Tibial artery (tissue), 4 donors: ENCODE results near the gene NRAP.

Experiments
- DNase-seq, 2 donors: peaks; one replicate each; pipeline ENCODE4 v3.0.0-alpha.2; 2019
- H3K27ac ChIP-seq, 2 donors: fragments of 200-600 bp; sonication (generic) in 1 of 2; 1 replicate in 1 of 2; 2 replicates in 1 of 2; pipeline ENCODE4 v1.5.1; 2018 to 2019; ENCODE audit warnings: mild to moderate bottlenecking in 1 of 2
- H3K27me3 ChIP-seq, 2 donors: fragments of 200-600 bp; sonication (generic) in 1 of 2; one replicate each; pipeline versions ENCODE4 v1.5.1 to v1.6.0; 2016 to 2019
- H3K36me3 ChIP-seq, 3 donors: fragments of 200-600 bp; sonication (generic) in 2 of 3; one replicate each; pipeline ENCODE4 v1.5.1; 2016 to 2019; ENCODE audit warnings: mild to moderate bottlenecking in 2 of 3
- H3K4me1 ChIP-seq, 4 donors: fragments of 200-600 bp; sonication (generic) in 2 of 4; 1 replicate in 3 of 4; 2 replicates in 1 of 4; pipeline ENCODE4 v1.5.1; 2016 to 2019
- H3K4me3 ChIP-seq, 2 donors: fragments of 200-600 bp; sonication (generic) in 1 of 2; 1 replicate in 1 of 2; 2 replicates in 1 of 2; pipeline ENCODE4 v1.5.1; 2018 to 2019; ENCODE audit warnings: mild to moderate bottlenecking in 2 of 2
- H3K9me3 ChIP-seq, 3 donors: fragments of 200-600 bp; sonication (generic) in 1 of 3; one replicate each; pipeline ENCODE4 v1.5.1; 2016 to 2019
- intact Hi-C: fragments of 100-400 bp; cut with DNase I; formaldehyde crosslinking; loops from one replicate; pipeline ENCODE4 v1.15.0; 2023; ENCODE audit warnings: low total_unique reads
- TF ChIP-seq, protein P1 (sequence below), 2 experiments: fragments of 200-600 bp in 1 of 2; fragments of 450-650 bp in 1 of 2; IDR thresholded peaks; one replicate each; pipeline ENCODE4 v1.5.1; 2017 to 2019; ENCODE audit warnings: antibody characterized with exemption in 2 of 2, mild to moderate bottlenecking in 1 of 2, moderate library complexity in 1 of 2

The NRAP gene

DNA sequence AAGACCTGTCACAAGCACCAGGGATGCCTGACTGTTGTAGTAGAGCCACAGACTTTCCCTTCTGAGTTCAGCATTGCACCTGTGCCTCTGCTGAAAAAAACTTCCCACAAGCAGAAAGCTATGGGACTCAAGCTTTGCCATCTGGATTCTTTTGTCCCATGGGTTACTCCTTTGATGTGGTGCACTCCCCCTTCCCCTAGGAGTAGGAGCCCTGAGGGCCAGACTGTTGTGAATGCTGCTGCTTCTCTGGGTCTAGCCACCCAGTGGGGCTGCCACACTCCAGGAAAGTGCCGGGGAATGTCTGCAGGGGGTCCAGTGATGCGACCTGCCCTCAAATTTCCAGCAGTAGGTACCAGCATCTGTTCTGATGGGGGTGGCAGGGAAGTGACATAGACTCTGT lies 27.5 kb upstream of the NRAP start:
- peaks cover 0 to 42% (median 21%) of the 10 kb centered on the region in 3 donors for H3K9me3 ChIP-seq
- TF ChIP-seq, protein P1, sequence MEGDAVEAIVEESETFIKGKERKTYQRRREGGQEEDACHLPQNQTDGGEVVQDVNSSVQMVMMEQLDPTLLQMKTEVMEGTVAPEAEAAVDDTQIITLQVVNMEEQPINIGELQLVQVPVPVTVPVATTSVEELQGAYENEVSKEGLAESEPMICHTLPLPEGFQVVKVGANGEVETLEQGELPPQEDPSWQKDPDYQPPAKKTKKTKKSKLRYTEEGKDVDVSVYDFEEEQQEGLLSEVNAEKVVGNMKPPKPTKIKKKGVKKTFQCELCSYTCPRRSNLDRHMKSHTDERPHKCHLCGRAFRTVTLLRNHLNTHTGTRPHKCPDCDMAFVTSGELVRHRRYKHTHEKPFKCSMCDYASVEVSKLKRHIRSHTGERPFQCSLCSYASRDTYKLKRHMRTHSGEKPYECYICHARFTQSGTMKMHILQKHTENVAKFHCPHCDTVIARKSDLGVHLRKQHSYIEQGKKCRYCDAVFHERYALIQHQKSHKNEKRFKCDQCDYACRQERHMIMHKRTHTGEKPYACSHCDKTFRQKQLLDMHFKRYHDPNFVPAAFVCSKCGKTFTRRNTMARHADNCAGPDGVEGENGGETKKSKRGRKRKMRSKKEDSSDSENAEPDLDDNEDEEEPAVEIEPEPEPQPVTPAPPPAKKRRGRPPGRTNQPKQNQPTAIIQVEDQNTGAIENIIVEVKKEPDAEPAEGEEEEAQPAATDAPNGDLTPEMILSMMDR (IDR thresholded peaks at IDR 0.05), result no peak
- intact Hi-C loops, result no loop called here
- H3K27me3 ChIP-seq, result no peaks in the 10 kb centered on the region
- H3K4me3 ChIP-seq, result no peak overlapping the region
- peaks cover 23 to 37% (median 31%) of the 10 kb centered on the region in 3 donors for H3K36me3 ChIP-seq
- DNase-seq, result no peak
- no peak overlapping the region for H3K27ac ChIP-seq
- no peaks in the 10 kb centered on the region for H3K4me1 ChIP-seq

DNA sequence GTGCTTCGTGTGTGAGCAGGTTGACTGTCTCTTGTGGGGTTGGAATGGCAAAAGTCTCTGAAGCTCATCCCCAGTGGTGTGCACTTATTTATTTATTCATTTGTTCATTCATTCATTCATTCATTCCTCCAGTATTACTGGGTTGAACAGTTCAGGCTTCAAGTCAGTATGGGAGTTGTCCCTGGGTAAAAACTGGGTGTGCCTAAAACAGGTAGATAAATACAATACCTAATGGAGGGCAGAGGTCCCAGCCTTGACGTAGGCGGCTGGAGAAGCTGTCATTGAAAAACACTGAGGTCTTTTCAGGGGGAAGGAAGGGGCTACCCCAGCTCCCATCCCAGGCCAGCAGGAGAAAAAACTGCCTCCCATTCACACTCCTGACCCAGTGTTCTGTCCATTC lies 26.9 kb upstream of the NRAP start:
- TF ChIP-seq, protein P1 (IDR thresholded peaks at IDR 0.05), result no peak
- intact Hi-C loops, result no loop called here
- no peak overlapping the region for H3K27ac ChIP-seq
- H3K27me3 ChIP-seq, result no peaks in the 10 kb centered on the region
- H3K36me3 ChIP-seq, result peaks cover 23 to 37% (median 32%) of the 10 kb centered on the region in 3 donors
- H3K4me3 ChIP-seq, result no peak overlapping the region
- peaks cover 0 to 47% (median 21%) of the 10 kb centered on the region in 3 donors for H3K9me3 ChIP-seq
- DNase-seq, result no peak
- H3K4me1 ChIP-seq, result no peaks in the 10 kb centered on the region

DNA sequence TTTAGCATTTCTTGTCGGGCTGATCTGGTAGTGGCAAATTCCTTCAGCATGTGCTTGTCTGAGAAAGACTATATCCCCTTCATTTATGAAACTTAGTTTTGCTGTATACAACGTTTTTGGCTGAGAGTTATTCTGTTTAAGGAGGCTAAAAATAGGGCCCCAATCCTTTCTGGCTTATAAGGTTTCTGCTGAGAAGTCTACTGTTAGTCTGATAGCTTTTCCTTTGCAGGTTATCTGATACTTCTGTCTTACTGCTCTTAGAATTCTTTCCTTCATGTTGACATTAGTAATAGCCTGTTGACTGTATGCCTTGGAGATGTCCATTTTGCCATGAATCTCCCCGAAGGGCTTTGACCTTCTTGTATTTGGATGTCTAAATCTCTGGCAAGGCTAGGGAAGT lies 25.7 kb upstream of the NRAP start:
- H3K4me1 ChIP-seq, result no peaks in the 10 kb centered on the region
- H3K36me3 ChIP-seq, result peaks cover 23 to 37% (median 32%) of the 10 kb centered on the region in 3 donors
- DNase-seq, result no peak
- peaks cover 0 to 47% (median 21%) of the 10 kb centered on the region in 3 donors for H3K9me3 ChIP-seq
- H3K4me3 ChIP-seq, result no peak overlapping the region
- H3K27ac ChIP-seq, result no peak overlapping the region
- TF ChIP-seq, protein P1 (IDR thresholded peaks at IDR 0.05), result no peak
- intact Hi-C loops, result no loop called here
- no peaks in the 10 kb centered on the region for H3K27me3 ChIP-seq

DNA sequence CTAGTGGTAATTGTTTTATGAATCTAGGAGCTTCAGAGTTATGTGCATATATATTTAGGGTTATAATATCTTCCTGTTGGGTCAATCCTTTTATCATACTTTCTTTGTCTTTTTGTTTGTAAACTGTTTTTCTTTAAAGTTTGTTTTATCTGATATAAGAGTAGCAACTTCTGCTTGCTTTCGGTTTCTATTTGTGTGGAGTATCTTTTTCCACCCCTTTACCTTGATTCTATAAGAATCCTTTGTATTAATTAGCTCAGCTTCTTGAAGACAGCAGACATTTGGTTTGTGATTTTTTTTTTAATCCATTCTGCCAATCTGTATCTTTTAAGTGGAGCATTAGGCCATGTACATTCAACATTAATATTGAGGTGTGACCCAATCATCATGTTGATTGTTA lies 25.2 kb upstream of the NRAP start:
- TF ChIP-seq, protein P1 (IDR thresholded peaks at IDR 0.05), result no peak
- Histone ChIP-seq H3K4me3 (no peak overlapping the region), H3K4me1 (no peaks in the 10 kb centered on the region), H3K27me3 (no peaks in the 10 kb centered on the region), H3K36me3 (peaks cover 20 to 32% (median 28%) of the 10 kb centered on the region in 3 donors), H3K27ac (no peak overlapping the region), H3K9me3 (peaks cover 0 to 44% (median 21%) of the 10 kb centered on the region in 3 donors)
- DNase-seq, result no peak
- intact Hi-C loops, result no loop called here

DNA sequence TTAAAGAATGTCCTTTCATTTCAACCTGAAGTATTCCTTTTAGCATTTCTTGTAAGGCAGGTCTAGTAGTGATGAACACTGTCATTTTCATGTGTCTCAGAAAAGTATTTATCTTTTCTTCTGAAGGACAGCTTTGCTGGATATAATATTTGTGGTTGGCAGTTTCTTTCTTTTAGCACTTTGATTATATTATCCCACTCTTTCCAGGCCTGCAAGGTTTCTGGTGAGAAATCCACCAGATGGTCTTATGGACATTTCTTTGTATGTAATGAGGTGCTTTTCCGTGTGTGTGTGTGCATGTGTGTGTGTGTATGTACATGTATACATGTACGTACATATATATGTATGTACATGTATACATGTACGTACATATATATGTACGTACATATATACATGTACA lies 23.2 kb upstream of the NRAP start:
- TF ChIP-seq, protein P1 (IDR thresholded peaks at IDR 0.05), result no peak
- Histone ChIP-seq H3K9me3 (peaks cover 0 to 25% (median 11%) of the 10 kb centered on the region in 3 donors), H3K27me3 (no peaks in the 10 kb centered on the region), H3K27ac (no peak overlapping the region), H3K4me1 (no peaks in the 10 kb centered on the region), H3K36me3 (peaks cover 7 to 12% (median 8%) of the 10 kb centered on the region in 3 donors), H3K4me3 (no peak overlapping the region)
- intact Hi-C loops, result no loop called here
- no peak for DNase-seq

DNA sequence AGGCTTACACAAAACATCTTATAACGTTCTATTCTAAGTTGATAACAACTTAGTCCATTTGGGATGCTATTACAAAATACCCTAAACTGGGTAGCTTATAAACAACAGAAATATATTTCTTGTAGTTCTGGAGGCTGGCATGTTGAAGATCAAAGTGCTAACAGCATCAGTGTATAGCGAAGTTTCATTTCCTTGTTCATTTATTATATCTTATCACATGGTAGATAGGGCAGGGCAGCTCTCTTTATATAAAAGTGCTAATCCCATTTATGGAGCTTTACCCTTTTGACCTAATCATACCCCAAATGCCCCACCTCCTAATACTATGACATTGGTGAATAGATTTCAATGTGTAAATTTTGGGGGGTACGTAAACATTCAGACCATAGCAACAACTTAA lies 22.2 kb upstream of the NRAP start:
- peaks cover 0 to 24% (median 10%) of the 10 kb centered on the region in 3 donors for H3K9me3 ChIP-seq
- TF ChIP-seq, protein P1 (IDR thresholded peaks at IDR 0.05), result no peak
- intact Hi-C loops, result no loop called here
- no peak for DNase-seq
- no peak overlapping the region for H3K27ac ChIP-seq
- H3K4me3 ChIP-seq, result no peak overlapping the region
- no peaks in the 10 kb centered on the region for H3K27me3 ChIP-seq
- H3K4me1 ChIP-seq, result peaks cover 0 to 9% (median 7%) of the 10 kb centered on the region in 4 donors
- H3K36me3 ChIP-seq, result peaks cover 4 to 5% (median 4%) of the 10 kb centered on the region in 3 donors
